K562 (cell line): Measurements from ENCODE around the gene UQCRC1. TPM values are rescaled to one million over a fixed set of nuclear protein-coding genes. Genes with fewer than 3 reads are reported as not detected.

Experiments
- ATAC-seq: fragments of 200-7000 bp; cut with Tn5 transposase; 3 replicates; pipeline ENCODE4 v1.9.1; 2020; ENCODE audit warnings: moderate library complexity
- BruUV-seq: library from RNA; stranded (reverse); fragments of 400-500 nt; replicated peaks from 2 replicates; lab custom pipeline; 2021; lab: Mats Ljungman, UMichigan
- CTCF ChIA-PET: fragments of 300-600 bp; formaldehyde crosslinking; extraction: SDS; loops from one replicate; lab custom pipeline; 2021; ENCODE audit warnings: low intra/inter-chr PET ratio; lab: Yijun Ruan, JAX
- POLR2A ChIA-PET: fragments of 300-600, 350-650 bp; sonication (Branson Sonifier 250); formaldehyde crosslinking; extraction: SDS; loops from one replicate; lab custom pipeline; 2021; ENCODE audit warnings: antibody characterized with exemption, inconsistent platforms; lab: Yijun Ruan, JAX
- DNase-seq, 4 experiments: peaks; one replicate each; pipeline versions ENCODE4 v3.0.0 to v3.0.0-alpha.2; 2011 to 2018; ENCODE audit warnings: low spot score in 3 of 4, mixed read lengths in 3 of 4; ENCODE audit errors: extremely low read depth in 1 of 4
- FAIRE-seq: peaks from 2 replicates; lab custom pipeline; 2011; peaks lifted over from hg19 to GRCh38; lab: Jason Lieb, UNC
- H2AFZ ChIP-seq: 2 replicates; pipeline ENCODE4 v1.6.0; 2011; ENCODE audit warnings: low read depth, low read length, control low read depth, inconsistent platforms
- H3K27ac ChIP-seq: fragments of 200-600 bp; 3 replicates; pipeline ENCODE4 v1.8.0; 2011; ENCODE audit warnings: low read depth, mild to moderate bottlenecking, control low read depth, inconsistent platforms, low read length, moderate library complexity, mixed read lengths; ENCODE audit errors: extremely low read depth
- H3K27me3 ChIP-seq, 2 experiments: fragments of 300-600 bp in 1 of 2; 2 replicates in 1 of 2; 3 replicates in 1 of 2; pipeline versions ENCODE4 v1.6.0 to v1.8.0; 2011; ENCODE audit warnings: inconsistent platforms in 2 of 2, low read length in 2 of 2, mild to moderate bottlenecking in 1 of 2, mixed read lengths in 1 of 2, moderate library complexity in 1 of 2; ENCODE audit not compliant: control insufficient read depth in 2 of 2, insufficient read depth in 2 of 2
- H3K36me3 ChIP-seq: fragments of 300-600 bp; 3 replicates; pipeline ENCODE4 v1.8.0; 2011; ENCODE audit warnings: mild to moderate bottlenecking, low read length, inconsistent platforms; ENCODE audit not compliant: control insufficient read depth, insufficient read depth
- H3K4me1 ChIP-seq, 2 experiments: fragments of 200-600 bp in 1 of 2; replicated peaks in 1 of 2; 2 replicates in 1 of 2; 3 replicates in 1 of 2; pipeline versions ENCODE4 v1.5.1 to v1.8.0; 2011; ENCODE audit warnings: inconsistent platforms in 2 of 2, low read length in 2 of 2, mild to moderate bottlenecking in 1 of 2, mixed read lengths in 1 of 2, moderate library complexity in 1 of 2; ENCODE audit not compliant: control insufficient read depth in 2 of 2, insufficient read depth in 2 of 2
- H3K4me2 ChIP-seq: 2 replicates; pipeline ENCODE4 v1.6.1; 2011; ENCODE audit warnings: low read length, control low read depth, inconsistent platforms, mixed read lengths; ENCODE audit not compliant: insufficient read depth
- H3K4me3 ChIP-seq: fragments of 200-600 bp; sonication (generic), shearing (Covaris generic); 2 replicates; pipeline ENCODE4 v1.5.1; 2016; ENCODE audit warnings: control low read depth, inconsistent platforms
- H3K79me2 ChIP-seq: fragments of 200-600 bp; 3 replicates; pipeline ENCODE4 v1.8.0; 2011; ENCODE audit warnings: low read length, inconsistent platforms; ENCODE audit not compliant: control insufficient read depth, insufficient read depth
- H3K9ac ChIP-seq, 2 experiments: 2 replicates each; pipeline versions ENCODE4 v1.6.0 to v1.6.1; 2011; ENCODE audit warnings: low read depth in 2 of 2, low read length in 2 of 2, control low read depth in 1 of 2, inconsistent platforms in 1 of 2, mild to moderate bottlenecking in 1 of 2, mixed read lengths in 1 of 2; ENCODE audit not compliant: insufficient read depth in 1 of 2
- H3K9me1 ChIP-seq: one replicate; pipeline ENCODE4 v1.6.0; 2011; ENCODE audit warnings: inconsistent platforms, mild to moderate bottlenecking, low read length, moderate library complexity; ENCODE audit not compliant: control insufficient read depth, insufficient read depth
- H3K9me3 ChIP-seq: replicated peaks from 2 replicates; pipeline ENCODE4 v1.5.1; 2011; ENCODE audit warnings: low read depth, low read length, inconsistent platforms; ENCODE audit not compliant: control insufficient read depth, insufficient read depth
- H4K20me1 ChIP-seq: replicated peaks from 2 replicates; pipeline ENCODE4 v1.6.1; 2011; ENCODE audit warnings: low read length, inconsistent platforms, mixed read lengths; ENCODE audit not compliant: control insufficient read depth, insufficient read depth
- ARHGAP35 ChIP-seq: fragments of 450-650 bp; IDR thresholded peaks from 2 replicates; pipeline ENCODE4 v1.6.1; 2018; ENCODE audit not compliant: partially characterized antibody
- ILF3 ChIP-seq: fragments of 450-650 bp; IDR thresholded peaks from 2 replicates; pipeline ENCODE4 v1.6.1; 2018; ENCODE audit warnings: antibody characterized with exemption, mild to moderate bottlenecking, moderate library complexity, borderline replicate concordance
- POLR2G ChIP-seq: fragments of 200-400 bp; formaldehyde crosslinking; IDR thresholded peaks from 2 replicates; pipeline ENCODE4 v1.6.1; 2017; ENCODE audit warnings: low read depth, mild to moderate bottlenecking, antibody characterized with exemption, low read length, moderate library complexity
- RBFOX2 ChIP-seq: fragments of 200-400 bp; formaldehyde crosslinking; IDR thresholded peaks from 2 replicates; pipeline ENCODE4 v1.6.1; 2017; ENCODE audit warnings: low read depth, mild to moderate bottlenecking, low read length, moderate library complexity
- RNF219 ChIP-seq: fragments of 250-450 bp; sonication (Bioruptor Pico); IDR thresholded peaks from 2 replicates; pipeline ENCODE4 v1.5.0; 2022; ENCODE audit warnings: mild to moderate bottlenecking
- TFAP4 ChIP-seq: sonication (generic); formaldehyde crosslinking; IDR thresholded peaks from 2 replicates; pipeline ENCODE4 v1.8.0; 2022; ENCODE audit warnings: missing genetic modification reagents, mild to moderate bottlenecking, moderate library complexity, borderline replicate concordance
- WGBS: fragments of 100-300 bp; shearing (Covaris generic); methylation state at CpG from one replicate; pipeline ENCODE4 v1.1.6; 2016; ENCODE audit warnings: low coverage, mixed read lengths; ENCODE audit not compliant: insufficient coverage; ENCODE audit errors: missing lambda C conversion rate; 5-methylcytosine and 5-hydroxymethylcytosine counted together
- in situ Hi-C: fragments of 300-500 bp; cut with MboI; formaldehyde crosslinking; loops from 4 replicates; pipeline ENCODE4 v1.15.0; 2018; ENCODE audit warnings: inconsistent platforms, mixed read lengths
- intact Hi-C: fragments of 100-400 bp; cut with micrococcal nuclease; formaldehyde crosslinking; loops from 2 replicates; pipeline ENCODE4 v1.14.2; 2022
- polyA plus RNA-seq, 8 experiments: library from polyadenylated mRNA; depleted of rRNA in 4 of 8; stranded (reverse) in 5 of 8; unstranded in 3 of 8; fragments of >200 nt; fragmentation: Nextera tagmentation in 2 of 8; fragmentation: Illumina TruSeq in 1 of 8; extraction: Ambion mirVana in 2 of 8; extraction: Trizol in 1 of 8; gene quantifications; 2 replicates each; pipeline versions ENCODE4 v1.2.1 to v1.2.3, GENCODE V29; 2011 to 2014; ENCODE audit warnings: inconsistent platforms in 1 of 8, missing spikeins in 1 of 8
- total RNA-seq, 7 experiments: library from RNA; depleted of rRNA in 6 of 7; stranded (reverse); fragments of >200 nt in 6 of 7; fragmentation: Illumina TruSeq in 2 of 7; extraction: Trizol in 2 of 7; gene quantifications; 2 replicates each; pipeline versions ENCODE4 v1.2.1 to v1.2.3, GENCODE V29; 2011 to 2021; ENCODE audit warnings: low replicate concordance in 1 of 7

The UQCRC1 gene
- total and polyA plus RNA-seq, 9 of the 15 experiments (the other 6 are each of a cell fraction or from before 2014, with no cell fraction given), result 125 to 424 (median 268) TPM

- TF ChIP-seq RNF219 (no peak), TFAP4 (CRISPR knock-in tag) (no peak)
Measured at GRCh38 chr3:48601622-48601994, 7.8 kb downstream of the UQCRC1 start (continued).

GRCh38 chr3:48600711-48601621 lies 8.5 kb downstream of the UQCRC1 start:
- peaks cover 84% of the 10 kb centered on the region; the same call in 2 of the 3 replicates for H3K36me3 ChIP-seq
- no peak for TF ChIP-seq ILF3
- TF ChIP-seq RBFOX2, result peak; percentile 48; the same call in 1 of the 2 replicates
- TF ChIP-seq POLR2G, result peak; percentile 29; the same call in 1 of the 2 replicates
- no peak for TF ChIP-seq ARHGAP35

More at GRCh38 chr3:48600711-48601621, 8.5 kb downstream of the UQCRC1 start:
- H3K4me2 ChIP-seq, result no peak overlapping the region
- no peak overlapping the region for H3K27ac ChIP-seq
- no peak overlapping the region for H2AFZ ChIP-seq
- ATAC-seq, result no peak
- POLR2A ChIA-PET, result interaction anchor here (0.7 kb wide), 1 partner anchor 842 kb away, joined by 3 read pairs; no protein-coding TSS in a partner anchor
- no peak overlapping the region for H3K4me3 ChIP-seq
- H3K9me3 ChIP-seq, result no peaks in the 10 kb centered on the region
- no peak for FAIRE-seq
- H3K79me2 ChIP-seq, result 0 out of 3 replicates have a peak, but pooled peaks cover 4% of the 10 kb centered on the region
- H4K20me1 ChIP-seq, result no peaks in the 10 kb centered on the region
- no peak overlapping the region; a peak in 1 of 4 replicates for H3K9ac ChIP-seq
- in situ Hi-C loops (no loop called here), intact Hi-C loops (no loop called here)
- WGBS, result 97% methylated on average over 16 of the region's 19 CpGs
- H3K4me1 ChIP-seq, result peaks cover 4 to 10% of the 10 kb centered on the region in 2 experiments; a peak in 4 of 5 replicates
- H3K9me1 ChIP-seq, result no peaks in the 10 kb centered on the region
- no peaks in the 10 kb centered on the region for H3K27me3 ChIP-seq
- CTCF ChIA-PET, result no interaction called here
- DNase-seq, result no peak
- BruUV-seq, result no TSS peak
